ENCODE results near the gene UNC45A. TPM values are rescaled to one million over a fixed set of nuclear protein-coding genes. Genes with fewer than 3 reads are reported as not detected.

Gene UNC45A
- 50.3 and 93.3 TPM in 2 replicates for total RNA-seq

GRCh38 chr15:90934949-90935751, at the start of gene UNC45A:
TSS of gene UNC45A (plus strand) at chr15:90935285. CDS start at chr15:90935325, 40 bp downstream.

GRCh38 chr15:90902840-90903732, 32.0 kb upstream of the UNC45A start, which contains the start of gene MAN2A2:
TSS of gene MAN2A2 (plus strand) at chr15:90903302. CDS start at chr15:90904208, 906 bp downstream.

GRCh38 chr15:90931828-90932659, 3.0 kb upstream of the UNC45A start, which contains the start of gene HDDC3:
TSS of gene HDDC3 (minus strand) at chr15:90932549. CDS start at chr15:90932540, 9 bp downstream.

GRCh38 chr15:90954712-90955623, 19.9 kb downstream of the UNC45A start, which contains the start of gene RCCD1:
TSS of gene RCCD1 (plus strand) at chr15:90954884. CDS start at chr15:90956735, 1,851 bp downstream.

GRCh38 chr15:90994417-90995311, 59.6 kb downstream of the UNC45A start, which contains the start of gene PRC1:
TSS of gene PRC1 (minus strand) at chr15:90994535. CDS start at chr15:90994417, 118 bp downstream.

Other genes with a start within 250 kb of the UNC45A start
- gene BLM, start 217.9 kb upstream of the UNC45A start, total RNA-seq, result 0.85 and 1.2 TPM in 2 replicates
- 36.2 and 71.3 TPM in 2 replicates for gene FURIN, start 66.7 kb upstream of the UNC45A start, total RNA-seq
- gene FES, start 50.8 kb upstream of the UNC45A start, total RNA-seq, result 3.2 and 7.0 TPM in 2 replicates
- gene MAN2A2, start 32.0 kb upstream of the UNC45A start, total RNA-seq, result 16.0 and 16.4 TPM in 2 replicates
- gene HDDC3, start 2.7 kb upstream of the UNC45A start, total RNA-seq, result 19.3 and 26.6 TPM in 2 replicates
- gene RCCD1, start 19.6 kb downstream of the UNC45A start, total RNA-seq, result 14.2 and 17.5 TPM in 2 replicates
- gene PRC1, start 59.2 kb downstream of the UNC45A start, total RNA-seq, result 8.1 and 23.9 TPM in 2 replicates
- 12.4 and 13.0 TPM in 2 replicates for gene VPS33B, start 87.3 kb downstream of the UNC45A start, total RNA-seq
- gene SV2B, start 165.0 kb downstream of the UNC45A start, total RNA-seq, result under 0.01 and 0.24 TPM in 2 replicates

All from tracheal epithelial cell (primary cell).